Measurements from ENCODE around the gene ZSCAN23. TPM values are rescaled to one million over a fixed set of nuclear protein-coding genes. Genes with fewer than 3 reads are reported as not detected.

The ZSCAN23 gene
- total RNA-seq, 1 experiment from 2014 or later: 2.9 TPM

DNA sequence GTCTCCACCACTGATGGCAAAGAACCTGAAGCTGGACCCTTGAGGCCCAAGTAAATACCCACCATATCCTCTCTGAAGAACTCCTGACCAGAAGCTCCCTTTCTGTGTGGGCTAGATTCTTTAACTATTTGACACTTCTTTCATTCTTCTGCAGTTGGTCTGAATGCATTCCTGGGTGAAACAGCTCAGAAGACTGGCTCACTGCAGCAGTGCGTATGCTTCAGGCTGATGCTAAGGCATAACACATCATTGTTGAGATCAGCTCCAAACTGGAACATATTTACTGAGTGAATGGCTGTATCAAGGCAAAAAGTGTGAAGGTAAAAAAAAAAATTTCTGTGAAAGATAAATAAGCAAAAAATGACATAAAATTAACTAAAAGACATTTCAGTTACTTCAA, 19.7 kb downstream of the ZSCAN23 start:
- Histone ChIP-seq H4K20me1 (ENCODE audit: control insufficient read depth, insufficient read depth, insufficient read length) (no peaks in the 10 kb centered on the region), H2AK5ac (ENCODE audit: insufficient read length, low read length) (no peak overlapping the region), H4K91ac (ENCODE audit: insufficient read length, low read depth, low read length) (no peak overlapping the region), H3K79me1 (ENCODE audit: insufficient read depth, low read depth, low read length, poor library complexity, severe bottlenecking) (no peaks in the 10 kb centered on the region), H3K4me1 (ENCODE audit: insufficient read depth, low read length) (no peaks in the 10 kb centered on the region), H2BK120ac (ENCODE audit: low read depth, low read length, poor library complexity, severe bottlenecking) (no peak overlapping the region), H2BK15ac (ENCODE audit: low read depth, low read length) (no peak overlapping the region), H3K9ac (ENCODE audit: extremely low read depth, insufficient read length, low read length) (no peak overlapping the region), H3K18ac (ENCODE audit: insufficient read length, low read depth, low read length) (no peak overlapping the region), H3K27ac (ENCODE audit: insufficient read length, low read depth, low read length) (no peak overlapping the region), H2BK12ac (ENCODE audit: insufficient read length, low read depth, low read length) (no peak overlapping the region), H2BK20ac (ENCODE audit: low read depth, low read length, poor library complexity, severe bottlenecking) (no peak overlapping the region), H3K56ac (ENCODE audit: insufficient read length, low read depth, low read length) (no peak overlapping the region), H2BK5ac (ENCODE audit: insufficient read length, low read length) (no peak overlapping the region), H3K79me2 (ENCODE audit: insufficient read depth, low read length) (no peaks in the 10 kb centered on the region), H3K23me2 (ENCODE audit: insufficient read length, low read depth, low read length, poor library complexity, severe bottlenecking) (no peaks in the 10 kb centered on the region), H3T11ph (ENCODE audit: low read length) (no peak overlapping the region), H3K4ac (ENCODE audit: low read depth, low read length) (no peak overlapping the region), H2AFZ (ENCODE audit: low read length) (no peak overlapping the region), H3K9me3 (ENCODE audit: control insufficient read depth, low read depth, low read length) (no peaks in the 10 kb centered on the region), H3K27me3 (ENCODE audit: insufficient read depth, low read length) (no peaks in the 10 kb centered on the region), H4K8ac (replicated peaks; ENCODE audit: insufficient read length, low read depth, low read length) (no peak overlapping the region), H3K4me2 (ENCODE audit: insufficient read depth, insufficient read length, low read length) (no peak overlapping the region), H3K23ac (ENCODE audit: insufficient read length, low read depth, low read length) (no peak overlapping the region), H4K5ac (ENCODE audit: insufficient read length, low read depth, low read length) (no peak overlapping the region), H3K14ac (ENCODE audit: insufficient read depth, low read length) (no peak overlapping the region)
- Mint-ChIP-seq H3K4me1 (no peaks in the 10 kb centered on the region), H3K9me3 (peaks cover 5 to 8% of the 10 kb centered on the region in 2 experiments; a peak in 3 of 5 replicates), H3K36me3 (ENCODE audit: insufficient read depth in 1 of 3, low read depth in 3 of 3) (peaks cover 18 to 29% (median 20%) of the 10 kb centered on the region in 3 experiments), H3K4me3 (no peak overlapping the region), H3K27me3 (ENCODE audit: low read depth) (no peaks in the 10 kb centered on the region), H3K27ac (no peak overlapping the region)
- no peak for DNase-seq
- WGBS (ENCODE audit: extremely low coverage, insufficient read length, low lambda C conversion rate): no CpG with 5 or more reads among the region's 1 CpG
- TF ChIP-seq, protein P1, sequence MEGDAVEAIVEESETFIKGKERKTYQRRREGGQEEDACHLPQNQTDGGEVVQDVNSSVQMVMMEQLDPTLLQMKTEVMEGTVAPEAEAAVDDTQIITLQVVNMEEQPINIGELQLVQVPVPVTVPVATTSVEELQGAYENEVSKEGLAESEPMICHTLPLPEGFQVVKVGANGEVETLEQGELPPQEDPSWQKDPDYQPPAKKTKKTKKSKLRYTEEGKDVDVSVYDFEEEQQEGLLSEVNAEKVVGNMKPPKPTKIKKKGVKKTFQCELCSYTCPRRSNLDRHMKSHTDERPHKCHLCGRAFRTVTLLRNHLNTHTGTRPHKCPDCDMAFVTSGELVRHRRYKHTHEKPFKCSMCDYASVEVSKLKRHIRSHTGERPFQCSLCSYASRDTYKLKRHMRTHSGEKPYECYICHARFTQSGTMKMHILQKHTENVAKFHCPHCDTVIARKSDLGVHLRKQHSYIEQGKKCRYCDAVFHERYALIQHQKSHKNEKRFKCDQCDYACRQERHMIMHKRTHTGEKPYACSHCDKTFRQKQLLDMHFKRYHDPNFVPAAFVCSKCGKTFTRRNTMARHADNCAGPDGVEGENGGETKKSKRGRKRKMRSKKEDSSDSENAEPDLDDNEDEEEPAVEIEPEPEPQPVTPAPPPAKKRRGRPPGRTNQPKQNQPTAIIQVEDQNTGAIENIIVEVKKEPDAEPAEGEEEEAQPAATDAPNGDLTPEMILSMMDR (conservative IDR thresholded peaks at IDR 0.05): no peak

All from H9 (cell line).